A204.1 (cell line): ENCODE results near the gene SLC35E1.
"Not testable (repeated sequence)": the region's sequence is repeated elsewhere in the genome, so short reads cannot be mapped to it uniquely, and the experiment has no call there.

Source experiments
- FAIRE-seq: peaks from 2 replicates; lab custom pipeline; 2012; peaks lifted over from hg19 to GRCh38; lab: Jason Lieb, UNC

The SLC35E1 gene

GRCh38 chr19:16543734-16544133, 28.5 kb downstream of the SLC35E1 start:
- not testable (repeated sequence) for FAIRE-seq

GRCh38 chr19:16542910-16543472, 29.2 kb downstream of the SLC35E1 start:
- no peak for FAIRE-seq

- FAIRE-seq: peak; percentile 11
These were observed 29.9 kb downstream of the SLC35E1 start, which contains the start of gene CHERP for GRCh38 chr19:16542045-16542909. TSS of gene CHERP (minus strand) at chr19:16542437. CDS start at chr19:16542378, 59 bp downstream.

GRCh38 chr19:16541526-16542044, 30.6 kb downstream of the SLC35E1 start:
- FAIRE-seq: no peak

GRCh38 chr19:16540948-16541347, 31.3 kb downstream of the SLC35E1 start:
- FAIRE-seq: no peak

- FAIRE-seq: no peak
These were observed 35.1 kb downstream of the SLC35E1 start for GRCh38 chr19:16537111-16537510.

GRCh38 chr19:16536130-16536529, 36.1 kb downstream of the SLC35E1 start:
- no peak for FAIRE-seq

GRCh38 chr19:16535381-16535780, 36.8 kb downstream of the SLC35E1 start:
- FAIRE-seq: no peak

GRCh38 chr19:16532440-16533234, 39.6 kb downstream of the SLC35E1 start:
- FAIRE-seq: no peak

- FAIRE-seq: no peak
These were observed 40.9 kb downstream of the SLC35E1 start for GRCh38 chr19:16531380-16531669.

- FAIRE-seq: no peak
These were observed 41.5 kb downstream of the SLC35E1 start for GRCh38 chr19:16530540-16531379.

GRCh38 chr19:16529466-16530144, 42.6 kb downstream of the SLC35E1 start:
- no peak for FAIRE-seq

GRCh38 chr19:16527971-16528521, 44.2 kb downstream of the SLC35E1 start:
- no peak for FAIRE-seq

GRCh38 chr19:16527334-16527935, 44.8 kb downstream of the SLC35E1 start:
- FAIRE-seq: no peak

GRCh38 chr19:16525751-16526481, 46.3 kb downstream of the SLC35E1 start:
- no peak for FAIRE-seq

- no peak for FAIRE-seq
These were observed 47.1 kb downstream of the SLC35E1 start for GRCh38 chr19:16524991-16525734.

- FAIRE-seq: no peak
These were observed 49.4 kb downstream of the SLC35E1 start for GRCh38 chr19:16522559-16523377.

GRCh38 chr19:16521715-16522289, 50.4 kb downstream of the SLC35E1 start:
- no peak for FAIRE-seq
